ENCODE measurements around the gene SOCS3.

SOCS3 gene, protein sequence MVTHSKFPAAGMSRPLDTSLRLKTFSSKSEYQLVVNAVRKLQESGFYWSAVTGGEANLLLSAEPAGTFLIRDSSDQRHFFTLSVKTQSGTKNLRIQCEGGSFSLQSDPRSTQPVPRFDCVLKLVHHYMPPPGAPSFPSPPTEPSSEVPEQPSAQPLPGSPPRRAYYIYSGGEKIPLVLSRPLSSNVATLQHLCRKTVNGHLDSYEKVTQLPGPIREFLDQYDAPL

DNA sequence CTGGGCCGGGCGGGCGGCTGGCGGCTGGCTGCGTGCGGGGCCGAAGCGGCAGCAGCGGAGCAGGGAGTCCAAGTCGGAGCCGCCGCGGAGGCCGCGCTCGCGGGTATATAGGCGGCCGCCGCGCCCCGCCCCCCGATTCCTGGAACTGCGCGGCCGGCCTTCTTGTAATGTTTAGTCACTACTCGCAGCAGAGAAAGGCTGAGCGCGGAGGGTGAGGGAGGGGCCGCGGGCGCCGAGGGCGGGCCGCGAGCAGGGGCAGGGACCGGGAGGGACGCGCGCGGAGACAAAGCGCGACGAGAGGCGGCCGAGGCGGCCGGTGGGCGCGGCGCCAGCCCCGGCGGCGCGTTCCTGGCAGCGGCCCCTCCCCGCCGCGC, at the start of gene SOCS3:
Gene SOCS3, minus strand, starts transcription at position 81 of the 374 bp plus-strand sequence. CDS start 982 bp downstream, outside the sequence.
- Mint-ChIP-seq H3K4me1 (peaks cover 37 to 58% of the 10 kb centered on the region in 2 donors), H3K4me3 (peak within 1 kb of the TSS; percentile 87 to 88), H3K27me3 (peaks cover 7 to 8% of the 10 kb centered on the region in 2 donors), H3K27ac (peak within 1 kb of the TSS; percentile 95), H3K9me3 (no peaks in the 10 kb centered on the region), H3K36me3 (peaks cover 32 to 39% of the 10 kb centered on the region in 2 donors)
- DNase-seq = peak; percentile 96
- peak; percentile 64 to 73 for ATAC-seq (replicated peaks)

DNA sequence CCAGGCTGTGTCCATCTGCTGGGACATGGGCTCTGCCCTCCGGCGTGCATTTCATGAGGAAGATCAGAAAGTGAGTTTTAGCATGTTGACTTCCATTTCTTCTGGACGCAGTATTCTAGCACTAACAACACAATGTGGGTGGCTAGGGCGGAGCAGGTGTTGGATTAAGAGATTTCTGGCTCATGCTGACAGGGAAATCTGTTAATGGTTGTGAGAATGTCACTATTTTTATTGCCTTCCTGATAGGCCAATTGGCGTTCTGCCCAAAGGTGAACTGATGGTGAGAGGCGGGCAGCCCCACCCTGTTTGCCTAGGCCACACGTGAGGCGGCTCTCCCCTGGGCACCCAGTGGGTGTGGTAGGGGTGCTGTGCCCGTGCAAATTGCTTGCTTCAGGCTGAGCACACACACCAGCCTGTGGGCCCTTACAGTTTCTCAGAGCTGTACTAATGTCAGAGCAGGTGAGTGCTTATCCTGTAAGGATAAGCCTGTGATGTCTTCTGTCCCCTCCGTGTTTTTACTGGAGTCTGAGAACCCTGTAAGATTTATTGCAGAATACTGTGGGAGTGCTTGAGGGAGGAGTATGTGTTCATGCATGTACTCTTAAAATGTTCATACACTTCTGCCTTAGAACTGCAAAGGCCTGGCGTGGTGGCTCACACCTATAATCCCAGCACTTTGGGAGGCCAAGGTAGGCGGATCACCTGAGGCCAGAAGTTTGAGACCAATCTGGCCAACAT, 49.5 kb upstream of the SOCS3 start:
- no peak for DNase-seq
- ATAC-seq (replicated peaks) = no peak
- Mint-ChIP-seq H3K36me3 (peaks cover 46 to 56% of the 10 kb centered on the region in 2 donors), H3K27me3 (no peaks in the 10 kb centered on the region), H3K9me3 (no peaks in the 10 kb centered on the region), H3K4me3 (no peak overlapping the region), H3K4me1 (peaks cover 28 to 61% of the 10 kb centered on the region in 2 donors), H3K27ac (no peak overlapping the region)

DNA sequence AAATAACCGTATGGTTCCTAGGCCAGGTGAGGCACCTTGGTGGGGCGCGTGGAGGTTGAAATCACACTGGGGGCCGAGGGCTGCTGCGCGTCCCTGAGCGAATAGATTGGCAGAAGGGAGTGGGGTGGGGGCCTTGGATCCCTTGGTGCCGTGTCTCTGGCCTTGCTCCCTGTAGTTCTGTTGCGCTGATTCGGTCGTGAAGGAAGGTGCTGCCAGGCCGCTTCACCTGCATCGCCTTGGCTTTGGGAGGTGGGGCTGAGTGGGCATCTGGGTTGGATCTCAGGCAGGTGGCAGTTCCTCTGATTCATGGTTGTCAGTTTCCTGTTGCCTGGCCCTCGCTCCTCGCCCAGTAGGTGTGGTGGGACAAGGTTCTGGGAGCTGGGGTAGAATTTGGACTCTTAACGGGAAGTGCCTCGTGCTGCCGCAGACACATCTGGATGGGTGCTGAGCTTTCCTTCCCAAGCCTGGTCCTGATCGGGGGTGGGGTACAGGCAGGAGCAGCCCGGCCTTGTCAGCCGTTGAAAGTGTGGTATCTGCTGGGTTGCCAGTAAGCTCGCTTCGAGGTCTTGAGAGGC, 48.7 kb upstream of the SOCS3 start:
- Mint-ChIP-seq H3K4me1 (peaks cover 28 to 57% of the 10 kb centered on the region in 2 donors), H3K36me3 (peaks cover 52 to 57% of the 10 kb centered on the region in 2 donors), H3K4me3 (no peak overlapping the region), H3K27ac (peak overlapping the region; percentile 49), H3K27me3 (no peaks in the 10 kb centered on the region), H3K9me3 (no peaks in the 10 kb centered on the region)
- DNase-seq (no peak), ATAC-seq (replicated peaks) (no peak)

DNA sequence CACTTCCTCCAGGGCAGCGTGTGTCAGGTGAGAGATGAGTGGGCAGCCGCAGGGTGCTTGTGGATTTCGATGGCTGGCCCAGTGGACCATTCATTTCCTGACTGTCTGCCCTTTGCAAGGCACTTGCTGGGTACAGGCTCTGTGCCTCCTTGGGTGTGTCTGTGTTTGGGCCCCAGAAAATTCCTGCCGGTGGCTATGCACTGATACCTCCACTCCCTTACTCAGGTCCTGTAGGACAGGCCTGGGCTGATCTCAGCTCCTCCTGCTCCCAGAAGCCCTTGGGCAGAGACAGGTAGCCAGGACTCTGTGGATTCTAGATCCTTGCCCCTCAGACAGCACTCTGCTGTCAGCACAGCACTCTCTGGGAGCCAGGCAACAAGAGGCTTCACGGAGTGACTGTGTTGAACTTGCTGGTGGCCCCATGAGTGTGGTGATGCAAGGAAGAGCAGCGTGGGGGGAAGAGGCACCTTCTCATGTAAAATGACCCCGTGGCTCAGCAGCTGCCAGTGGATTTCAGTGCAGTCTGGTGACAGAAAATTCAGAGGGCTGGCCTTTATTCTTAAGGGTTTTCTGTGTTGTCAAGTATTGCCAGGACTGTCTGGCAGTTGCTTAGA, 47.6 kb upstream of the SOCS3 start:
- peaks cover 27 to 46% of the 10 kb centered on the region in 2 donors for H3K4me1 Mint-ChIP-seq
- no peaks in the 10 kb centered on the region for H3K27me3 Mint-ChIP-seq
- H3K27ac Mint-ChIP-seq = no peak overlapping the region
- H3K36me3 Mint-ChIP-seq = peaks cover 58 to 60% of the 10 kb centered on the region in 2 donors
- H3K4me3 Mint-ChIP-seq = no peak overlapping the region
- no peaks in the 10 kb centered on the region for H3K9me3 Mint-ChIP-seq
- DNase-seq (no peak), ATAC-seq (replicated peaks) (peak in 1 of 2 donors; percentile 14)

DNA sequence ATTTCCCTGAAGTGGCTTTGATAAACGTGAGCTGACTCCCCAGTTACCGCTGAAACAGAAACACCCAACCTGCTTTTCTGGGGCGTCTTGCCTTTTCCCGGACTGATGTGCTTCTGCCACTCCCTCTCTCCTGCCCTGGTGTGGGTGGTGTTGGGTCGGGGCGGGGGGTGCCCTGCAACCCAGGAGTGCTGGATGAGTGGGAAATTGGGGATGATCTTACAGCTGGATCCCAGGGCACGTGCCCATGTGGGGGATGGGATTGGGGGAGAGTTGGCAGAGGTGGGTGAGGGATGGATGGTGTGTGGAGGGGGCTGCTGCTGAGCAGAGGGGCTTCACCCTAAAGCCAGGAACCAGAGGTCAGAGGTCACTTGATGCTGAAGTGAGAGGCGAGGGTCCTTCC, 47.0 kb upstream of the SOCS3 start:
- Mint-ChIP-seq H3K4me1 (peaks cover 27 to 43% of the 10 kb centered on the region in 2 donors), H3K9me3 (no peaks in the 10 kb centered on the region), H3K27me3 (no peaks in the 10 kb centered on the region), H3K4me3 (no peak overlapping the region), H3K36me3 (peaks cover 56 to 60% of the 10 kb centered on the region in 2 donors), H3K27ac (peak overlapping the region; percentile 79)
- no peak for ATAC-seq (replicated peaks)
- DNase-seq = no peak

DNA sequence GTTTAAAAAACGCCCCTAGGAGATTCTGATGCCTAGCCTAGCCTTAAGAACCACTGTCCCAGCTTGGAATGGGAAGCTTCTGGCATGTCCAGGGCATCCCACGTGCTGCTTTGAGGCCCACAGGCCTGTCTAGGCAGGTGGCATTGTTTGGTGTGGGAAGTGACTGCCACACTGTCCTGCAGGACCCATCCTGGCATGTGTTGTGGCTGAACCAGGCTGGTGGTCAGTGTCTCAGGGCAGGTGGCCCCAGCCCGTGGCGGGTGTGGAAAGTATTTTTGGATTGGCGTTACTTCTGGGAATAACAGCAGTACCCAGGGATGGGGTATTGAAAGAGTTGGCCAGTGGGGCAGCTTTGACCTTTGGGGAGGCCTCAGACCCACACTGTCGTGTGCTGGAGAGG, 46.5 kb upstream of the SOCS3 start:
- Mint-ChIP-seq H3K4me3 (no peak overlapping the region), H3K36me3 (peaks cover 62% of the 10 kb centered on the region in 2 donors), H3K27ac (no peak overlapping the region), H3K9me3 (no peaks in the 10 kb centered on the region), H3K4me1 (peaks cover 27 to 48% of the 10 kb centered on the region in 2 donors), H3K27me3 (no peaks in the 10 kb centered on the region)
- DNase-seq = no peak
- ATAC-seq (replicated peaks) = no peak

DNA sequence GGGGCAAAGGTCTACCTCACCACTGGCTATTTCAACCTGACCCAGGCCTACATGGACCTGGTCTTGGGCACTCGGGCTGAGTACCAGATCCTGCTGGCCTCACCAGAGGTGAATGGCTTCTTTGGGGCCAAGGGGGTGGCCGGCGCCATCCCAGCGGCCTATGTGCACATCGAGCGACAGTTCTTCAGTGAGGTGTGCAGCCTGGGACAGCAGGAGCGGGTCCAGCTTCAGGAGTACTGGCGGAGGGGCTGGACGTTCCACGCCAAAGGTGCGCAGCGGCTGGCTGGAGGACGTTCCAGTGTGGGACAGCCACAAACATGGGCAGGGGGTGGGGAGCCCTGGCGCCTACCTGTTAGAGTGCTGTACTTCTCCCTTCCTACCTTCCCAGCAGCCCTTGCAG, 43.9 kb upstream of the SOCS3 start:
- Mint-ChIP-seq H3K27ac (no peak overlapping the region), H3K4me1 (peaks cover 19 to 43% of the 10 kb centered on the region in 2 donors), H3K36me3 (peaks cover 64 to 72% of the 10 kb centered on the region in 2 donors), H3K27me3 (no peaks in the 10 kb centered on the region), H3K4me3 (no peak overlapping the region), H3K9me3 (no peaks in the 10 kb centered on the region)
- no peak for ATAC-seq (replicated peaks)
- no peak for DNase-seq

DNA sequence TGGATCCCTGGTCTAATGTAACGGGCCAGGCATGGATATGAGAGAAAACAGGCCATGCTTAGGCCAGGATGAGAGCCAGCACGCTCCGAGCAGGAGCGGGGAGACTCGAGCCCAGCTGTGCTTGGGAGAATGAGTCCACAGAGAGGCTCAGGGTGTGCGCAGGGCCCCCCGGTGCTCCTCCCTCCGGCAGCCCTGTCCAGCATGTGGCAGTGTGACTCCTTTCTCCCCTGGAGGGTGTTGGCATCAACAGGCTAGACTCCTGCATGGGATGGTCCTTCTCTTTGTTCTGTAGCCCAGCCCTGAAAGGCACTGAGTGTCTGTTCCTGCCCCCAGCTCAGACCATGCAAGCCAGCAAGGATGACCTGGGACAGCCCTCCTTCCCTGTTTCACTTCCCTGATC, 42.0 kb upstream of the SOCS3 start:
- ATAC-seq (replicated peaks) = no peak
- Mint-ChIP-seq H3K27ac (peak overlapping the region; percentile 62), H3K36me3 (peaks cover 67 to 78% of the 10 kb centered on the region in 2 donors), H3K4me1 (peaks cover 16 to 31% of the 10 kb centered on the region in 2 donors), H3K4me3 (no peak overlapping the region), H3K9me3 (no peaks in the 10 kb centered on the region), H3K27me3 (no peaks in the 10 kb centered on the region)
- DNase-seq = no peak

DNA sequence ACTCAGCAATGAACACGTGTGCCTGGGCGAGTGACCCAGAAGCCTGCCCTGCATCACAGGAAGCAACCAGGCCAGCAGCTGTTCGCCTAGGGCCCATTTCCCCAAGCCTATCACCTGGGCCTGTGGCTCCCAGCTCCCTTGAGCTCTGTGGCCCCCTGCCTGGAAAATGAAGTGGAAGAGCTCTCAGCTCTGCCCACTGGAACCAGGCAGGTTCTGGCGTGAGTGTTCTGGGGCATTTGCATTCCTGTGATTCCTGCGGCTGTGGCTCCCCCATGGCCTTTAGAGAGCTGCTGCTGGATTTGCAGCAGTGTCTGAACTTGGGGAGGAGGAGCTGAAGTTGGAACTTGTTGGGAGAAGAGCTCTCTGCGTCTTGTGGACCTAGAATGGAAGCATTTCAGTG, 41.4 kb upstream of the SOCS3 start:
- peaks cover 15 to 25% of the 10 kb centered on the region in 2 donors for H3K4me1 Mint-ChIP-seq
- peaks cover 64 to 82% of the 10 kb centered on the region in 2 donors for H3K36me3 Mint-ChIP-seq
- no peak for DNase-seq
- no peak for ATAC-seq (replicated peaks)
- H3K27ac Mint-ChIP-seq = no peak overlapping the region
- H3K27me3 Mint-ChIP-seq = no peaks in the 10 kb centered on the region
- no peak overlapping the region for H3K4me3 Mint-ChIP-seq
- H3K9me3 Mint-ChIP-seq = no peaks in the 10 kb centered on the region

DNA sequence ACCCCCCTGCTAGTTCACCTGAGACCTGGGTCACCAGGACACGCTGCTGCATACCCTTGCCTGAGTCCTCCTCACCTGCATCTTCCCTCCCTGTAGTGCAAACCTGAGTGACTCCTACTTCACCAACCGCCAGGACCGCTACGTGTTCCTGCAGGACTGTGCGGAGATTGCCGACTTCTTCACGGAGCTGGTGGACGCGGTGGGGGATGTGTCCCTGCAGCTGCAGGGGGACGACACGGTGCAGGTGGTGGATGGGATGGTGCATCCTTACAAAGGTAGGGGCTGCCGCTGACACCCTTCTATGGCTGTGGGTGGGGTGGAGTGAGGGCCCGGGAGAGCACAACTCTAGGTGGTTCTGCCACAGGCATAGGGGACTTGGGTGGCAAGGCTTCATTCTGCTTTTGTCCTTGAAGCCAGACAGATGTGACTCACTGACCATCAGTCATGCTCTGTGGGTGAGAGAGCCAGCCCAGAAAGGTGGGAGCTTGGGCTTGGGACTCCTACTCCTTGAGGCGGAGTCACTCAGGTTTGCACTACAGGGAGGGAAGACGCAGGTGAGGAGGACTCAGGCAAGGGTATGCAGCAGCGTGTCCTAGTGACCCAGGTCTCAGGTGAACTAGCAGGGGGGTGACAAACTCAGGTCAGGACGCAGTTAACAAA, 40.8 kb upstream of the SOCS3 start:
- Mint-ChIP-seq H3K4me1 (peaks cover 14 to 23% of the 10 kb centered on the region in 2 donors), H3K4me3 (no peak overlapping the region), H3K27me3 (no peaks in the 10 kb centered on the region), H3K9me3 (no peaks in the 10 kb centered on the region), H3K27ac (no peak overlapping the region), H3K36me3 (peaks cover 66 to 85% of the 10 kb centered on the region in 2 donors)
- ATAC-seq (replicated peaks) = no peak
- DNase-seq = no peak

DNA sequence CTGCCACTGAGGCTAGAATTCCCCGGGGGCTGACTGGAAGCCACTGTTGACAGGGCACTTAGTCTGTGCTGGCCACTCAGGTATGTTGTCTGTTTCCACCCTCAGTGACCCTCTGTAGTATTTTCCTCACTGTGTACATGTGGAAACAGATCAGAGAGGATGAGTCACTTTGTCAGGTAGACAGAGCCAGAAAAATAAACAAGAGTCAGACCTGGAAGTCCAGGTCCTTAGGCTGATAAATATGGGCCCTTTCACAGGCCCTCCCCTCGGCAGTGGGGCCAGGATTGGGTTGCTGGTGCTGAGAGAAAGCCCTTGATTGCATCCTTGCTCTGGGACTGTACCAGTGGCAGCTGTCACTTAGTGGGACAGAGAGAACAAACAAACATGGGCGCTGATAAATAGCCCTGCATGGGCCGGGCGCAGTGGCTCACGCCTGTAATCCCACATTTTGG, 39.8 kb upstream of the SOCS3 start:
- H3K27me3 Mint-ChIP-seq = no peaks in the 10 kb centered on the region
- peaks cover 16 to 23% of the 10 kb centered on the region in 2 donors for H3K4me1 Mint-ChIP-seq
- no peak overlapping the region for H3K4me3 Mint-ChIP-seq
- H3K36me3 Mint-ChIP-seq = peaks cover 62 to 86% of the 10 kb centered on the region in 2 donors
- no peak for ATAC-seq (replicated peaks)
- no peaks in the 10 kb centered on the region for H3K9me3 Mint-ChIP-seq
- no peak overlapping the region for H3K27ac Mint-ChIP-seq
- DNase-seq = no peak

DNA sequence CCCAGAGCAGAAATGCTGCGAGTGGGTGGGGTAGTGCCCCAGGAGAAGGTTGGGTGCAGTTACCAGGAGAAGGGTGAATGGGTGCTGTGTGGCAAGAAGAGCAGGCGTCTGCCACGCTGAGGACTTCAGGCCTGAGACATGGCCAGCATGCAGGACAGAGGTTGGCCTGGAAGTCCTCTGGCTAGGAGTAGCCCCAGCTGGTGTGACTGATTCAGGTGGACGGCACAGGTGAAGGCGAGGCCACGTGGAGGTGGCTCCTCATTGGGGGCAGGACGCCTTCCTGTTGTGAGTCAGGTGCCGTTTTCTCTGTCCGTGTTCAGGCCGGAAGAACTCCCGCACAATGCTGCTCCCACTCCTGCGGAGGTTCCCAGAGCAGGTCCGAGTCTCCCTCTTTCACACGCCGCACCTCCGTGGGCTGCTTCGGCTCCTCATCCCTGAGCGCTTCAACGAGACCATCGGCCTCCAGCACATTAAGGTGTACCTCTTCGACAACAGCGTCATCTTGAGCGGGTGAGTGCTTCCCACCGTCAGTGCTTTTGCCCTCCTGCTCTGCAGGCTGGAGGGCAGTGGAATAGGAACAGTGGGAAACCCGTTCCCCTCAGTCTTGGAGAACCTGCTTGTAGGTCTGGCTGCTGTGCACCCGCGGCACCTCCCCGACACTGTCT, 39.3 kb upstream of the SOCS3 start:
- Mint-ChIP-seq H3K27ac (no peak overlapping the region), H3K27me3 (no peaks in the 10 kb centered on the region), H3K9me3 (no peaks in the 10 kb centered on the region), H3K4me3 (no peak overlapping the region), H3K4me1 (peaks cover 17 to 29% of the 10 kb centered on the region in 2 donors), H3K36me3 (peaks cover 59 to 84% of the 10 kb centered on the region in 2 donors)
- no peak for DNase-seq
- no peak for ATAC-seq (replicated peaks)

DNA sequence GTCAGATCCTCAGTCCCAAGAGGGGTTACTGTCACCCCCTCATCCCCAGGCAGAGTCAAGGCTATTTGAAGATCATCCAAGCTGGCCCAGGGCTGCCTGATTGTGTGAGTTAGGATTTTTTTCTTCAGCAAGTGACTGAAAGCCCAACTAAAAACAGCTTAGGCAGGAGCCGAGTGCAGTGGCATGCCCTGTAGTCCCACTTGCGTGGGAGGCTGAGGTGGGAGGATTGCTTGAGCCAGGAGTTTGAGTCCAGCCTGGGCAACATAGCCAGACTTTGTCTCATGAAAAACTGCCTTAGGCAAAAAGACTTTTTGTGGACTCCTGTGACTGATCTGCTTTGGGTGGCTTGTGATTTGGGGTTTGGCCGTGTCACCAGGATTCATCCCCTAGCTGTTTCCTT, 38.5 kb upstream of the SOCS3 start:
- no peak overlapping the region for H3K4me3 Mint-ChIP-seq
- H3K27me3 Mint-ChIP-seq = no peaks in the 10 kb centered on the region
- no peaks in the 10 kb centered on the region for H3K9me3 Mint-ChIP-seq
- H3K27ac Mint-ChIP-seq = peak overlapping the region; percentile 14
- peaks cover 19 to 36% of the 10 kb centered on the region in 2 donors for H3K4me1 Mint-ChIP-seq
- DNase-seq (no peak), ATAC-seq (replicated peaks) (no peak)
- peaks cover 56 to 82% of the 10 kb centered on the region in 2 donors for H3K36me3 Mint-ChIP-seq

All from stimulated activated naive B cell treated with anti-CD40 and anti-IgM and Interleukin-4, amounts not matched to agents 10 μg/mL and 1 μg/mL and 100 μg/mL, for 72 hours (primary cell).